ENCODE measurements around the gene DXO. TPM values are rescaled to one million over a fixed set of nuclear protein-coding genes. Genes with fewer than 3 reads are reported as not detected.
"Not testable (repeated sequence)": the region's sequence is repeated elsewhere in the genome, so short reads cannot be mapped to it uniquely, and the experiment has no call there.

The DXO gene
- total RNA-seq, 1 donor from 2014 or later, result 15.7 TPM

GRCh38 chr6:32004393-32004792 is 32.5 kb upstream of the DXO start:
- H3K27ac Mint-ChIP-seq; H3K36me3 Mint-ChIP-seq (ENCODE audit: low read depth); H3K4me3 Mint-ChIP-seq (ENCODE audit: low read depth); H3K4me1 Mint-ChIP-seq (ENCODE audit: low read depth); H3K9me3 Mint-ChIP-seq; intact Hi-C loops (cut with micrococcal nuclease); H3K27me3 Mint-ChIP-seq (ENCODE audit: low read depth); DNase-seq (ENCODE audit: low spot score): not testable (repeated sequence)

GRCh38 chr6:32003301-32003700 is 31.4 kb upstream of the DXO start:
- not testable (repeated sequence) for H3K4me3 Mint-ChIP-seq (ENCODE audit: low read depth)

GRCh38 chr6:32002546-32003268 is 30.8 kb upstream of the DXO start:
- intact Hi-C loops (cut with micrococcal nuclease), result not testable (repeated sequence)

More at GRCh38 chr6:32003301-32003700, 31.4 kb upstream of the DXO start:
- H3K27ac Mint-ChIP-seq; H3K36me3 Mint-ChIP-seq (ENCODE audit: low read depth); H3K4me1 Mint-ChIP-seq (ENCODE audit: low read depth); H3K27me3 Mint-ChIP-seq (ENCODE audit: low read depth); DNase-seq (ENCODE audit: low spot score); H3K9me3 Mint-ChIP-seq; intact Hi-C loops (cut with micrococcal nuclease): not testable (repeated sequence)

GRCh38 chr6:31996385-31996784 is 24.4 kb upstream of the DXO start:
- H3K4me3 Mint-ChIP-seq (ENCODE audit: low read depth); H3K36me3 Mint-ChIP-seq (ENCODE audit: low read depth); intact Hi-C loops (cut with micrococcal nuclease); H3K9me3 Mint-ChIP-seq; H3K4me1 Mint-ChIP-seq (ENCODE audit: low read depth); H3K27ac Mint-ChIP-seq; DNase-seq (ENCODE audit: low spot score); H3K27me3 Mint-ChIP-seq (ENCODE audit: low read depth): not testable (repeated sequence)

More at GRCh38 chr6:32002546-32003268, 30.8 kb upstream of the DXO start:
- H3K4me3 Mint-ChIP-seq (ENCODE audit: low read depth); H3K27me3 Mint-ChIP-seq (ENCODE audit: low read depth); H3K36me3 Mint-ChIP-seq (ENCODE audit: low read depth); H3K4me1 Mint-ChIP-seq (ENCODE audit: low read depth); H3K27ac Mint-ChIP-seq; H3K9me3 Mint-ChIP-seq; DNase-seq (ENCODE audit: low spot score): not testable (repeated sequence)

GRCh38 chr6:31994421-31994820 is 22.5 kb upstream of the DXO start:
- intact Hi-C loops (cut with micrococcal nuclease); H3K9me3 Mint-ChIP-seq; H3K36me3 Mint-ChIP-seq (ENCODE audit: low read depth); H3K4me3 Mint-ChIP-seq (ENCODE audit: low read depth); H3K27me3 Mint-ChIP-seq (ENCODE audit: low read depth); DNase-seq (ENCODE audit: low spot score); H3K27ac Mint-ChIP-seq; H3K4me1 Mint-ChIP-seq (ENCODE audit: low read depth): not testable (repeated sequence)

- H3K36me3 Mint-ChIP-seq (ENCODE audit: low read depth); H3K4me3 Mint-ChIP-seq (ENCODE audit: low read depth): not testable (repeated sequence)
These were observed 17.4 kb upstream of the DXO start for GRCh38 chr6:31989363-31989762.

GRCh38 chr6:31981744-31982143 is 9.8 kb upstream of the DXO start, which contains the start of gene C4A:
Gene C4A (plus strand): TSS chr6:31982057. CDS start chr6:31982108, 51 bp downstream.
- intact Hi-C loops (cut with micrococcal nuclease); DNase-seq (ENCODE audit: low spot score); H3K27me3 Mint-ChIP-seq (ENCODE audit: low read depth); H3K9me3 Mint-ChIP-seq; H3K36me3 Mint-ChIP-seq (ENCODE audit: low read depth); H3K4me3 Mint-ChIP-seq (ENCODE audit: low read depth); H3K27ac Mint-ChIP-seq; H3K4me1 Mint-ChIP-seq (ENCODE audit: low read depth): not testable (repeated sequence)

More at GRCh38 chr6:31989363-31989762, 17.4 kb upstream of the DXO start:
- H3K4me1 Mint-ChIP-seq (ENCODE audit: low read depth); H3K9me3 Mint-ChIP-seq; H3K27ac Mint-ChIP-seq; H3K27me3 Mint-ChIP-seq (ENCODE audit: low read depth); DNase-seq (ENCODE audit: low spot score); intact Hi-C loops (cut with micrococcal nuclease): not testable (repeated sequence)

- H3K27me3 Mint-ChIP-seq (ENCODE audit: low read depth); intact Hi-C loops (cut with micrococcal nuclease); H3K27ac Mint-ChIP-seq; H3K4me3 Mint-ChIP-seq (ENCODE audit: low read depth); DNase-seq (ENCODE audit: low spot score); H3K36me3 Mint-ChIP-seq (ENCODE audit: low read depth); H3K9me3 Mint-ChIP-seq; H3K4me1 Mint-ChIP-seq (ENCODE audit: low read depth): not testable (repeated sequence)
These were observed 9.1 kb upstream of the DXO start for GRCh38 chr6:31980998-31981397.

GRCh38 chr6:31980195-31980876 is 8.4 kb upstream of the DXO start:
- H3K27me3 Mint-ChIP-seq (ENCODE audit: low read depth); DNase-seq (ENCODE audit: low spot score); H3K4me1 Mint-ChIP-seq (ENCODE audit: low read depth); intact Hi-C loops (cut with micrococcal nuclease); H3K36me3 Mint-ChIP-seq (ENCODE audit: low read depth); H3K27ac Mint-ChIP-seq; H3K4me3 Mint-ChIP-seq (ENCODE audit: low read depth); H3K9me3 Mint-ChIP-seq: not testable (repeated sequence)

GRCh38 chr6:31979238-31979898 is 7.4 kb upstream of the DXO start:
- Mint-ChIP-seq H3K4me3 (ENCODE audit: low read depth) (no peak overlapping the region), H3K36me3 (ENCODE audit: low read depth) (peaks cover 6% of the 10 kb centered on the region), H3K9me3 (no peaks in the 10 kb centered on the region), H3K27ac (peak overlapping the region; percentile 65), H3K27me3 (ENCODE audit: low read depth) (no peaks in the 10 kb centered on the region), H3K4me1 (ENCODE audit: low read depth) (peaks cover 5% of the 10 kb centered on the region)
- intact Hi-C loops (cut with micrococcal nuclease), result no loop called here
- DNase-seq (ENCODE audit: low spot score), result no peak

GRCh38 chr6:31978831-31979230 is 6.9 kb upstream of the DXO start:
- H3K36me3 Mint-ChIP-seq (ENCODE audit: low read depth), result peaks cover 6% of the 10 kb centered on the region
- DNase-seq (ENCODE audit: low spot score), result no peak
- peaks cover 7% of the 10 kb centered on the region for H3K4me1 Mint-ChIP-seq (ENCODE audit: low read depth)
- H3K27me3 Mint-ChIP-seq (ENCODE audit: low read depth), result no peaks in the 10 kb centered on the region
- intact Hi-C loops (cut with micrococcal nuclease), result no loop called here
- peak overlapping the region; percentile 65 for H3K27ac Mint-ChIP-seq
- H3K9me3 Mint-ChIP-seq, result no peaks in the 10 kb centered on the region
- H3K4me3 Mint-ChIP-seq (ENCODE audit: low read depth), result no peak overlapping the region

GRCh38 chr6:31977816-31978431 is 6.0 kb upstream of the DXO start:
- no peak overlapping the region for H3K4me3 Mint-ChIP-seq (ENCODE audit: low read depth)

GRCh38 chr6:31976065-31976464 is 4.1 kb upstream of the DXO start:
- H3K9me3 Mint-ChIP-seq; H3K36me3 Mint-ChIP-seq (ENCODE audit: low read depth); H3K27me3 Mint-ChIP-seq (ENCODE audit: low read depth); DNase-seq (ENCODE audit: low spot score); H3K4me3 Mint-ChIP-seq (ENCODE audit: low read depth); H3K27ac Mint-ChIP-seq; intact Hi-C loops (cut with micrococcal nuclease): not testable (repeated sequence)
- H3K4me1 Mint-ChIP-seq (ENCODE audit: low read depth), result peaks cover 20% of the 10 kb centered on the region

More at GRCh38 chr6:31977816-31978431, 6.0 kb upstream of the DXO start:
- Mint-ChIP-seq H3K4me1 (ENCODE audit: low read depth) (peaks cover 12% of the 10 kb centered on the region), H3K36me3 (ENCODE audit: low read depth) (peaks cover 10% of the 10 kb centered on the region), H3K27me3 (ENCODE audit: low read depth) (no peaks in the 10 kb centered on the region), H3K9me3 (no peaks in the 10 kb centered on the region), H3K27ac (no peak overlapping the region)
- DNase-seq (ENCODE audit: low spot score), result no peak
- intact Hi-C loops (cut with micrococcal nuclease), result no loop called here
